HepG2 (cell line): ENCODE results near the gene GDPD5. TPM values are rescaled to one million over a fixed set of nuclear protein-coding genes. Genes with fewer than 3 reads are reported as not detected.

Source experiments
- ATAC-seq: fragments of 200-7000 bp; cut with Tn5 transposase; 3 replicates; pipeline ENCODE4 v1.9.1; 2020; ENCODE audit warnings: mild to moderate bottlenecking, moderate library complexity
- BruUV-seq: library from RNA; stranded (reverse); fragments of 400-500 nt; replicated peaks from 2 replicates; lab custom pipeline; 2021; lab: Mats Ljungman, UMichigan
- CTCF ChIA-PET: fragments of 300-600 bp; formaldehyde crosslinking; extraction: SDS; loops from one replicate; lab custom pipeline; 2021; ENCODE audit warnings: low total read pairs, inconsistent platforms, low intra/inter-chr PET ratio; lab: Yijun Ruan, JAX
- POLR2A ChIA-PET: fragments of 350-600 bp; sonication (Branson Sonifier 250); formaldehyde crosslinking; loops from one replicate; lab custom pipeline; 2020; ENCODE audit warnings: antibody characterized with exemption, inconsistent platforms; lab: Yijun Ruan, JAX
- DNase-seq: peaks from one replicate; pipeline ENCODE4 v3.0.0-alpha.2; 2015; ENCODE audit warnings: low spot score
- FAIRE-seq: peaks from 3 replicates; lab custom pipeline; 2011; peaks lifted over from hg19 to GRCh38; lab: Jason Lieb, UNC
- H2AFZ ChIP-seq: one replicate; pipeline ENCODE4 v1.6.1; 2011; ENCODE audit warnings: low read length, inconsistent platforms
- H3K27ac ChIP-seq: fragments of 300-600 bp; 3 replicates; pipeline ENCODE4 v1.8.0; 2011; ENCODE audit warnings: mixed run types, mild to moderate bottlenecking, mixed read lengths, low read length, inconsistent platforms; ENCODE audit not compliant: insufficient read depth; ENCODE audit errors: extremely low read length
- H3K27me3 ChIP-seq, 2 experiments: fragments of 200-600 bp in 1 of 2; 2 replicates in 1 of 2; 3 replicates in 1 of 2; pipeline versions ENCODE4 v1.6.0 to v1.8.0; 2011; ENCODE audit warnings: low read length in 2 of 2, mild to moderate bottlenecking in 2 of 2, moderate library complexity in 2 of 2, inconsistent platforms in 1 of 2; ENCODE audit not compliant: insufficient read depth in 2 of 2, control insufficient read depth in 1 of 2
- H3K36me3 ChIP-seq, 2 experiments: fragments of 200-600 bp in 1 of 2; replicated peaks in 1 of 2; 2 replicates in 1 of 2; 3 replicates in 1 of 2; pipeline versions ENCODE4 v1.5.1 to v1.8.0; 2011; ENCODE audit warnings: low read length in 2 of 2, inconsistent platforms in 1 of 2; ENCODE audit not compliant: insufficient read depth in 2 of 2, control insufficient read depth in 1 of 2
- H3K4me1 ChIP-seq: 2 replicates; pipeline ENCODE4 v1.5.1; 2012; ENCODE audit warnings: low read length, inconsistent platforms; ENCODE audit not compliant: insufficient read depth
- H3K4me2 ChIP-seq: 2 replicates; pipeline ENCODE4 v1.6.0; 2011; ENCODE audit warnings: low read depth, low read length, inconsistent platforms
- H3K4me3 ChIP-seq, 3 experiments: fragments of 200-600 bp in 1 of 3; sonication (generic), shearing (Covaris generic) in 1 of 3; replicated peaks in 1 of 3; 2 replicates each; pipeline ENCODE4 v1.5.1; 2011 to 2016; ENCODE audit warnings: low read length in 3 of 3, inconsistent platforms in 2 of 3, low read depth in 2 of 3, mild to moderate bottlenecking in 2 of 3, control low read depth in 1 of 3, mixed read lengths in 1 of 3; ENCODE audit not compliant: insufficient read depth in 1 of 3
- H3K79me2 ChIP-seq: one replicate; pipeline ENCODE4 v1.6.1; 2011; ENCODE audit warnings: low read length, inconsistent platforms; ENCODE audit not compliant: insufficient read depth
- H3K9ac ChIP-seq: 2 replicates; pipeline ENCODE4 v1.6.0; 2011; ENCODE audit warnings: mild to moderate bottlenecking, low read depth, low read length, inconsistent platforms; ENCODE audit not compliant: insufficient read depth
- H3K9me3 ChIP-seq: 2 replicates; pipeline ENCODE4 v1.5.1; 2012; ENCODE audit warnings: mild to moderate bottlenecking, low read length
- H4K20me1 ChIP-seq: 2 replicates; pipeline ENCODE4 v1.6.0; 2011; ENCODE audit warnings: inconsistent platforms, mild to moderate bottlenecking, low read length, moderate library complexity; ENCODE audit not compliant: insufficient read depth
- CHD2 ChIP-seq: IDR thresholded peaks from 2 replicates; pipeline ENCODE4 v1.6.1; 2011; ENCODE audit warnings: low read depth, low read length, improper control_type of control experiment
- GTF2F1 ChIP-seq: fragments of 150-350 bp; IDR thresholded peaks from 2 replicates; pipeline ENCODE4 v1.6.1; 2014; ENCODE audit warnings: low read length
- KAT7 ChIP-seq: IDR thresholded peaks from 2 replicates; pipeline ENCODE4 v1.6.1; 2018; ENCODE audit warnings: borderline replicate concordance, missing compliant biosample characterization
- MXD3 ChIP-seq: IDR thresholded peaks from 2 replicates; pipeline ENCODE4 v1.6.1; 2016; ENCODE audit warnings: mild to moderate bottlenecking, missing biosample characterization, missing genetic modification reagents
- PLRG1 ChIP-seq: fragments of 450-650 bp; conservative IDR thresholded peaks from 2 replicates; pipeline ENCODE4 v1.6.1; 2016
- POLR2AphosphoS5 ChIP-seq: IDR thresholded peaks from 2 replicates; pipeline ENCODE4 v1.6.1; 2012; ENCODE audit warnings: low read depth, low read length
- RAD21 ChIP-seq: fragments of 450-650 bp; formaldehyde crosslinking; IDR thresholded peaks from 2 replicates; pipeline ENCODE4 v1.5.0; 2020; ENCODE audit warnings: mild to moderate bottlenecking
- TBX3 ChIP-seq: fragments of 450-650 bp; IDR thresholded peaks from 2 replicates; pipeline ENCODE4 v1.6.1; 2017; ENCODE audit warnings: antibody characterized with exemption, mild to moderate bottlenecking, inconsistent platforms, borderline replicate concordance
- ZBTB25 ChIP-seq: IDR thresholded peaks from 2 replicates; pipeline ENCODE4 v1.6.1; 2018; ENCODE audit warnings: missing genetic modification reagents
- ZNF101 ChIP-seq: sonication (generic); formaldehyde crosslinking; IDR thresholded peaks from 2 replicates; pipeline ENCODE4 v1.4.0; 2020; ENCODE audit warnings: mild to moderate bottlenecking, low read depth, missing genetic modification reagents, borderline replicate concordance
- ZNF121 ChIP-seq: sonication (generic); formaldehyde crosslinking; IDR thresholded peaks from 2 replicates; pipeline ENCODE4 v1.5.0; 2020; ENCODE audit warnings: mild to moderate bottlenecking, missing genetic modification reagents
- ZNF205 ChIP-seq: IDR thresholded peaks from 2 replicates; pipeline ENCODE4 v1.6.1; 2018; ENCODE audit warnings: missing biosample characterization, missing genetic modification reagents
- ZNF441 ChIP-seq: sonication (generic); formaldehyde crosslinking; IDR thresholded peaks from 2 replicates; pipeline ENCODE4 v1.7.0; 2021; ENCODE audit warnings: missing genetic modification reagents, borderline replicate concordance
- ZNF496 ChIP-seq: sonication (generic); formaldehyde crosslinking; IDR thresholded peaks from 2 replicates; pipeline ENCODE4 v1.8.1; 2023; ENCODE audit warnings: mild to moderate bottlenecking, moderate library complexity, missing genetic modification reagents; ENCODE audit not compliant: insufficient replicate concordance
- ZNF510 ChIP-seq: sonication (generic); formaldehyde crosslinking; IDR thresholded peaks from 2 replicates; pipeline ENCODE4 v1.4.0; 2020; ENCODE audit warnings: low read depth, mild to moderate bottlenecking, missing genetic modification reagents
- ZNF557 ChIP-seq: sonication (generic); formaldehyde crosslinking; IDR thresholded peaks from 2 replicates; pipeline ENCODE4 v1.4.0; 2020; ENCODE audit warnings: missing genetic modification reagents
- whole genome bisulfite sequencing: methylation state at CpG from one replicate; pipeline ENCODE4 v1.1.6; 2017; ENCODE audit warnings: low lambda C conversion rate; 5-methylcytosine and 5-hydroxymethylcytosine counted together
- in situ Hi-C: cut with HindIII; loops from 2 replicates; pipeline ENCODE4 v1.10.0; 2017; ENCODE audit warnings: low pct_unique_long_range_greater_than_20kb; ENCODE audit not compliant: extremely low pct_ligation_motif_present
- intact Hi-C: fragments of 100-400 bp; cut with micrococcal nuclease; formaldehyde crosslinking; loops from one replicate; pipeline ENCODE4 v1.10.0; 2022; ENCODE audit not compliant: unreplicated experiment
- polyA plus RNA-seq, 8 experiments: library from polyadenylated mRNA; depleted of rRNA in 3 of 8; stranded (reverse) in 7 of 8; unstranded in 1 of 8; fragments of >200 nt; fragmentation: Illumina TruSeq in 4 of 8; extraction: Trizol in 4 of 8; gene quantifications; 2 replicates each; pipeline versions ENCODE4 v1.2.1 to v1.2.3, GENCODE V29; 2011 to 2016; ENCODE audit warnings: low read depth in 4 of 8, missing spikeins in 1 of 8, mixed read lengths in 1 of 8; ENCODE audit not compliant: insufficient read depth in 1 of 8
- total RNA-seq, 5 experiments: library from RNA; depleted of rRNA; stranded (reverse); fragments of >200 nt; fragmentation: Illumina TruSeq; extraction: Trizol; gene quantifications; 2 replicates each; pipeline ENCODE4 v1.2.3, GENCODE V29; 2016; ENCODE audit warnings: low read depth in 1 of 5
- TF ChIP-seq, protein P1 (sequence below): sonication (generic); formaldehyde crosslinking; IDR thresholded peaks from 2 replicates; pipeline ENCODE4 v1.4.0; 2020; ENCODE audit warnings: missing genetic modification reagents
- TF ChIP-seq, protein P2 (sequence below): sonication (generic); formaldehyde crosslinking; IDR thresholded peaks from 2 replicates; pipeline ENCODE4 v1.8.1; 2023; ENCODE audit warnings: mild to moderate bottlenecking, missing genetic modification reagents, borderline replicate concordance

GDPD5 gene
- total and polyA plus RNA-seq, 2 of the 13 experiments (the other 11 are each of a cell fraction or from before 2014, with no cell fraction given), result 55.0 to 67.5 TPM

GRCh38 chr11:75571625-75572024, 45.9 kb upstream of the GDPD5 start:
- TF ChIP-seq, protein P1, sequence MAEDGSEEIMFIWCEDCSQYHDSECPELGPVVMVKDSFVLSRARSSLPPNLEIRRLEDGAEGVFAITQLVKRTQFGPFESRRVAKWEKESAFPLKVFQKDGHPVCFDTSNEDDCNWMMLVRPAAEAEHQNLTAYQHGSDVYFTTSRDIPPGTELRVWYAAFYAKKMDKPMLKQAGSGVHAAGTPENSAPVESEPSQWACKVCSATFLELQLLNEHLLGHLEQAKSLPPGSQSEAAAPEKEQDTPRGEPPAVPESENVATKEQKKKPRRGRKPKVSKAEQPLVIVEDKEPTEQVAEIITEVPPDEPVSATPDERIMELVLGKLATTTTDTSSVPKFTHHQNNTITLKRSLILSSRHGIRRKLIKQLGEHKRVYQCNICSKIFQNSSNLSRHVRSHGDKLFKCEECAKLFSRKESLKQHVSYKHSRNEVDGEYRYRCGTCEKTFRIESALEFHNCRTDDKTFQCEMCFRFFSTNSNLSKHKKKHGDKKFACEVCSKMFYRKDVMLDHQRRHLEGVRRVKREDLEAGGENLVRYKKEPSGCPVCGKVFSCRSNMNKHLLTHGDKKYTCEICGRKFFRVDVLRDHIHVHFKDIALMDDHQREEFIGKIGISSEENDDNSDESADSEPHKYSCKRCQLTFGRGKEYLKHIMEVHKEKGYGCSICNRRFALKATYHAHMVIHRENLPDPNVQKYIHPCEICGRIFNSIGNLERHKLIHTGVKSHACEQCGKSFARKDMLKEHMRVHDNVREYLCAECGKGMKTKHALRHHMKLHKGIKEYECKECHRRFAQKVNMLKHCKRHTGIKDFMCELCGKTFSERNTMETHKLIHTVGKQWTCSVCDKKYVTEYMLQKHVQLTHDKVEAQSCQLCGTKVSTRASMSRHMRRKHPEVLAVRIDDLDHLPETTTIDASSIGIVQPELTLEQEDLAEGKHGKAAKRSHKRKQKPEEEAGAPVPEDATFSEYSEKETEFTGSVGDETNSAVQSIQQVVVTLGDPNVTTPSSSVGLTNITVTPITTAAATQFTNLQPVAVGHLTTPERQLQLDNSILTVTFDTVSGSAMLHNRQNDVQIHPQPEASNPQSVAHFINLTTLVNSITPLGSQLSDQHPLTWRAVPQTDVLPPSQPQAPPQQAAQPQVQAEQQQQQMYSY, result no peak
- no peak for TF ChIP-seq ZNF557 (CRISPR knock-in tag)
- no peak for TF ChIP-seq ZNF496 (CRISPR knock-in tag)
- no peak for TF ChIP-seq RAD21 (CRISPR knock-in tag)
- TF ChIP-seq POLR2AphosphoS5, result no peak
- no peak for TF ChIP-seq ZNF205 (CRISPR knock-in tag)
- no peak for TF ChIP-seq PLRG1
- no peak for TF ChIP-seq ZNF121 (CRISPR knock-in tag)
- TF ChIP-seq ZNF510 (CRISPR knock-in tag), result no peak
- no peak for TF ChIP-seq ZNF441 (CRISPR knock-in tag)
- no peak for TF ChIP-seq ZNF101 (CRISPR knock-in tag)
- TF ChIP-seq CHD2, result no peak
- TF ChIP-seq GTF2F1, result no peak
- TF ChIP-seq MXD3, result no peak
- TF ChIP-seq ZBTB25 (CRISPR knock-in tag), result no peak
- TF ChIP-seq, protein P2, sequence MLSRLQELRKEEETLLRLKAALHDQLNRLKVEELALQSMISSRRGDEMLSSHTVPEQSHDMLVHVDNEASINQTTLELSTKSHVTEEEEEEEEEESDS (CRISPR knock-in tag), result no peak
- no peak for TF ChIP-seq KAT7 (CRISPR knock-in tag)
- no peak for TF ChIP-seq TBX3
- in situ Hi-C loops, result no loop called here
- WGBS, result 93% methylated on average over 9 of the region's 14 CpGs
- H3K9me3 ChIP-seq, result no peaks in the 10 kb centered on the region
- H3K9ac ChIP-seq, result no peak overlapping the region
- no peak for DNase-seq
- ATAC-seq, result no peak
- intact Hi-C loops, result no loop called here
- no peak overlapping the region for H3K27ac ChIP-seq
- H3K4me1 ChIP-seq, result peaks cover 3% of the 10 kb centered on the region; the same call in 1 of the 2 replicates
- H2AFZ ChIP-seq, result no peak overlapping the region
- no peak overlapping the region for H3K4me2 ChIP-seq
- no peaks in the 10 kb centered on the region for H4K20me1 ChIP-seq
- FAIRE-seq, result no peak
- ChIA-PET CTCF (no interaction called here), POLR2A (interaction anchor here (1.4 kb wide), 1 partner anchor 10 kb away, joined by 4 read pairs; the partner anchor contains the start of gene SERPINH1)
- H3K4me3 ChIP-seq, result no peak overlapping the region
- BruUV-seq, result no TSS peak
- H3K27me3 ChIP-seq, result no peaks in the 10 kb centered on the region
- H3K36me3 ChIP-seq, result peaks cover 18 to 47% of the 10 kb centered on the region in 2 experiments
- H3K79me2 ChIP-seq, result peaks cover 3% of the 10 kb centered on the region
